HCT116 (cell line): ENCODE measurements around the gene NARS2. TPM values are rescaled to one million over a fixed set of nuclear protein-coding genes. Genes with fewer than 3 reads are reported as not detected.

Source experiments
- ATAC-seq: fragments of 200-7000 bp; cut with Tn5 transposase; 2 replicates; pipeline ENCODE4 v1.9.1; 2020; ENCODE audit warnings: mild to moderate bottlenecking, moderate library complexity
- BruUV-seq: library from RNA; stranded (reverse); fragments of 400-500 nt; replicated peaks from 2 replicates; lab custom pipeline; 2021; lab: Mats Ljungman, UMichigan
- CTCF ChIA-PET: fragments of 300-600 bp; sonication (Branson Sonifier 250); formaldehyde crosslinking; loops from one replicate; lab custom pipeline; 2021; ENCODE audit warnings: antibody characterized with exemption; lab: Charles Lee
- POLR2A ChIA-PET: fragments of 300-600, 350-600 bp; sonication (Branson Sonifier 250); formaldehyde crosslinking; loops from one replicate; lab custom pipeline; 2021; ENCODE audit warnings: antibody characterized with exemption; lab: Charles Lee
- RAD21 ChIA-PET, 2 experiments: fragments of 300-600 bp; sonication (Branson Sonifier 250); formaldehyde crosslinking; loops; one replicate each; lab custom pipeline; 2023; ENCODE audit warnings: low total read pairs in 2 of 2; ENCODE audit not compliant: uncharacterized antibody in 2 of 2, unreplicated experiment in 2 of 2, low non-redundant PET in 1 of 2; lab: Charles Lee
- DNase-seq: peaks from one replicate; pipeline ENCODE4 v3.0.0-alpha.2; 2010; ENCODE audit warnings: low read depth, low spot score
- H2AFZ ChIP-seq: fragments of 200-600 bp; shearing (Covaris generic), sonication (generic); 2 replicates; pipeline ENCODE4 v1.6.1; 2017; ENCODE audit warnings: low read depth, mixed run types, mixed read lengths, antibody characterized with exemption, low read length; ENCODE audit not compliant: poor library complexity, severe bottlenecking
- H3K27ac ChIP-seq: 2 replicates; pipeline ENCODE4 v1.5.1; 2012; ENCODE audit warnings: low read depth, low read length
- H3K27me3 ChIP-seq: fragments of 200-600 bp; sonication (generic); 2 replicates; pipeline ENCODE4 v1.6.1; 2016; ENCODE audit warnings: mixed run types, low read length, mixed read lengths; ENCODE audit not compliant: insufficient read depth
- H3K36me3 ChIP-seq, 2 experiments: fragments of 200-500 bp in 1 of 2; fragments of 200-600 bp in 1 of 2; sonication (Bioruptor generic) in 1 of 2; sonication (generic) in 1 of 2; 2 replicates each; pipeline versions ENCODE4 v1.5.1 to v1.6.1; 2014 to 2016; ENCODE audit warnings: low read length in 2 of 2, inconsistent platforms in 1 of 2, mixed read lengths in 1 of 2, mixed run types in 1 of 2; ENCODE audit not compliant: insufficient read depth in 2 of 2, control insufficient read depth in 1 of 2
- H3K4me1 ChIP-seq, 2 experiments: fragments of 200-600 bp in 1 of 2; sonication (generic) in 1 of 2; 2 replicates each; pipeline versions ENCODE4 v1.5.1 to v1.6.1; 2012 to 2017; ENCODE audit warnings: low read length in 2 of 2, inconsistent platforms in 1 of 2, mild to moderate bottlenecking in 1 of 2, mixed read lengths in 1 of 2, mixed run types in 1 of 2, moderate library complexity in 1 of 2; ENCODE audit not compliant: insufficient read depth in 2 of 2, control insufficient read depth in 1 of 2
- H3K4me2 ChIP-seq: fragments of 200-600 bp; sonication (generic); 2 replicates; pipeline ENCODE4 v1.6.1; 2017; ENCODE audit warnings: mixed run types, low read length, mixed read lengths
- H3K4me3 ChIP-seq, 2 experiments: fragments of 200-600 bp in 1 of 2; sonication (generic) in 1 of 2; replicated peaks in 1 of 2; 2 replicates each; pipeline ENCODE4 v1.5.1; 2011 to 2016; ENCODE audit warnings: low read length in 2 of 2, control low read depth in 1 of 2, low read depth in 1 of 2, mild to moderate bottlenecking in 1 of 2, mixed read lengths in 1 of 2, mixed run types in 1 of 2
- H3K79me2 ChIP-seq: fragments of 200-600 bp; sonication (generic); 2 replicates; pipeline ENCODE4 v1.6.1; 2017; ENCODE audit warnings: mild to moderate bottlenecking, mixed run types, low read length, moderate library complexity, mixed read lengths; ENCODE audit not compliant: insufficient read depth
- H3K9ac ChIP-seq: fragments of 200-600 bp; sonication (generic); 2 replicates; pipeline ENCODE4 v1.6.1; 2016; ENCODE audit warnings: low read length, mixed read lengths
- H3K9me2 ChIP-seq: fragments of 200-600 bp; sonication (generic), shearing (Covaris generic); 2 replicates; pipeline ENCODE4 v1.6.1; 2017; ENCODE audit warnings: mixed run types, mild to moderate bottlenecking, moderate library complexity; ENCODE audit not compliant: insufficient read depth
- H3K9me3 ChIP-seq, 2 experiments: fragments of 200-500 bp in 1 of 2; fragments of 200-600 bp in 1 of 2; sonication (Bioruptor generic) in 1 of 2; sonication (generic) in 1 of 2; 2 replicates each; pipeline ENCODE4 v1.6.1; 2014 to 2017; ENCODE audit warnings: low read length in 2 of 2, mixed read lengths in 2 of 2, inconsistent platforms in 1 of 2, low read depth in 1 of 2, mild to moderate bottlenecking in 1 of 2, mixed run types in 1 of 2, moderate library complexity in 1 of 2; ENCODE audit not compliant: control insufficient read depth in 1 of 2, insufficient read depth in 1 of 2
- H4K20me1 ChIP-seq: fragments of 200-600 bp; sonication (generic), shearing (Covaris generic); 2 replicates; pipeline ENCODE4 v1.6.1; 2017; ENCODE audit warnings: mixed run types, mild to moderate bottlenecking, moderate library complexity; ENCODE audit not compliant: insufficient read depth
- CBX3 ChIP-seq: IDR thresholded peaks from 2 replicates; pipeline ENCODE4 v1.6.1; 2012; ENCODE audit warnings: low read depth
- CEBPB ChIP-seq: IDR thresholded peaks from 2 replicates; pipeline ENCODE4 v1.6.1; 2012; ENCODE audit warnings: low read depth
- ELF1 ChIP-seq: IDR thresholded peaks from 2 replicates; pipeline ENCODE4 v1.6.1; 2012; ENCODE audit warnings: low read depth, borderline replicate concordance
- EZH2 ChIP-seq: fragments of 200-600 bp; sonication (generic); IDR thresholded peaks from 2 replicates; pipeline ENCODE4 v1.6.1; 2017; ENCODE audit warnings: antibody characterized with exemption, mixed run types
- FOSL1 ChIP-seq: IDR thresholded peaks from 2 replicates; pipeline ENCODE4 v1.6.1; 2012; ENCODE audit warnings: low read depth
- JUND ChIP-seq: IDR thresholded peaks from 2 replicates; pipeline ENCODE4 v1.6.1; 2012
- RAD21 ChIP-seq: IDR thresholded peaks from 2 replicates; pipeline ENCODE4 v1.6.1; 2012; ENCODE audit warnings: low read depth, mild to moderate bottlenecking
- REST ChIP-seq: IDR thresholded peaks from 2 replicates; pipeline ENCODE4 v1.6.1; 2012; ENCODE audit warnings: low read depth
- SIN3A ChIP-seq: IDR thresholded peaks from 2 replicates; pipeline ENCODE4 v1.6.1; 2012; ENCODE audit warnings: low read depth
- TCF7L2 ChIP-seq: IDR thresholded peaks from 2 replicates; pipeline ENCODE4 v1.7.0; 2011; ENCODE audit warnings: borderline replicate concordance, inconsistent platforms; ENCODE audit not compliant: insufficient read depth, insufficient read length; ENCODE audit errors: extremely low read depth
- YY1 ChIP-seq: IDR thresholded peaks from 2 replicates; pipeline ENCODE4 v1.6.1; 2011; ENCODE audit warnings: low read length, low read depth, moderate library complexity, mild to moderate bottlenecking; ENCODE audit not compliant: insufficient replicate concordance; ENCODE audit errors: extremely low read depth
- ZBTB33 ChIP-seq: IDR thresholded peaks from 2 replicates; pipeline ENCODE4 v1.6.1; 2011; ENCODE audit warnings: mild to moderate bottlenecking, low read length, moderate library complexity; ENCODE audit not compliant: insufficient replicate concordance; ENCODE audit errors: extremely low read depth
- ZFX ChIP-seq: fragments of 450-650 bp; IDR thresholded peaks from 2 replicates; pipeline ENCODE4 v1.6.1; 2017
- ZNF274 ChIP-seq: fragments of 200-500 bp; sonication (Bioruptor generic); IDR thresholded peaks from 2 replicates; pipeline ENCODE4 v1.6.1; 2014; ENCODE audit warnings: mild to moderate bottlenecking, low read depth, low read length, inconsistent platforms
- intact Hi-C: fragments of 100-400 bp; cut with micrococcal nuclease; formaldehyde crosslinking; loops from 2 replicates; pipeline ENCODE4 v1.10.0; 2022
- total RNA-seq: library from RNA; stranded (reverse); gene quantifications from one replicate; pipeline ENCODE4 v1.2.1, GENCODE V29; 2021; ENCODE audit not compliant: unreplicated experiment

NARS2 gene
- total RNA-seq, 1 experiment from 2014 or later: 26.0 TPM

- TF ChIP-seq FOSL1 (no peak), JUND (no peak), ZBTB33 (no peak), ZFX (no peak), TCF7L2 (no peak), EZH2 (no peak), ZNF274 (no peak), REST (no peak), RAD21 (no peak), ELF1 (no peak), YY1 (no peak), CBX3 (no peak), SIN3A (no peak), CEBPB (no peak)
These were observed 114.9 kb downstream of the NARS2 start for GRCh38 chr11:78459738-78460137.

More at GRCh38 chr11:78459738-78460137, 114.9 kb downstream of the NARS2 start:
- Histone ChIP-seq H2AFZ (no peak overlapping the region), H3K27ac (no peak overlapping the region), H3K36me3 (peaks cover 2 to 18% of the 10 kb centered on the region in 2 experiments; a peak in 1 of 4 replicates), H3K9me2 (no peaks in the 10 kb centered on the region), H3K4me1 (no peaks in the 10 kb centered on the region), H3K27me3 (no peaks in the 10 kb centered on the region), H3K9me3 (no peaks in the 10 kb centered on the region), H3K9ac (no peak overlapping the region), H4K20me1 (no peaks in the 10 kb centered on the region), H3K4me3 (no peak overlapping the region), H3K79me2 (no peaks in the 10 kb centered on the region), H3K4me2 (no peak overlapping the region)
- intact Hi-C loops: no loop called here
- BruUV-seq: no TSS peak
- ChIA-PET POLR2A (no interaction called here), CTCF (no interaction called here), RAD21 (no interaction called here)
- no peak for DNase-seq
- no peak for ATAC-seq
